Sigmoid colon (tissue), 7 donors: ENCODE measurements around the gene C4BPA. TPM values are rescaled to one million over a fixed set of nuclear protein-coding genes. Genes with fewer than 3 reads are reported as not detected.

Experiments
- DNase-seq: peaks from one replicate; pipeline ENCODE4 v3.0.0-alpha.2; 2019
- H3K27ac ChIP-seq, 4 donors: fragments of 200-600 bp; sonication (generic); one replicate each; pipeline ENCODE4 v1.5.1; 2016 to 2019; ENCODE audit warnings: mild to moderate bottlenecking in 1 of 4
- H3K27me3 ChIP-seq, 3 donors: fragments of 200-600 bp; sonication (generic); one replicate each; pipeline ENCODE4 v1.5.1; 2019; ENCODE audit warnings: mild to moderate bottlenecking in 1 of 3
- H3K36me3 ChIP-seq, 4 donors: fragments of 200-600 bp; sonication (generic); one replicate each; pipeline ENCODE4 v1.5.1; 2016 to 2019
- H3K4me1 ChIP-seq, 4 donors: fragments of 200-600 bp; sonication (generic); one replicate each; pipeline ENCODE4 v1.5.1; 2017 to 2019
- H3K4me3 ChIP-seq, 4 donors: fragments of 200-600 bp; sonication (generic); one replicate each; pipeline ENCODE4 v1.5.1; 2017 to 2019; ENCODE audit warnings: mild to moderate bottlenecking in 2 of 4, moderate library complexity in 1 of 4
- H3K9me3 ChIP-seq, 4 donors: fragments of 200-600 bp in 3 of 4; sonication (generic) in 3 of 4; one replicate each; pipeline versions ENCODE4 v1.5.1 to v1.6.1; 2013 to 2019
- CTCF ChIP-seq, 4 experiments: fragments of 450-650 bp in 3 of 4; fragments of 200-600 bp in 1 of 4; IDR thresholded peaks; one replicate each; pipeline ENCODE4 v1.5.1; 2016 to 2019; ENCODE audit warnings: antibody characterized with exemption in 4 of 4, mild to moderate bottlenecking in 3 of 4, moderate library complexity in 2 of 4
- EP300 ChIP-seq, 4 donors: sonication (generic); formaldehyde crosslinking; IDR thresholded peaks; one replicate each; pipeline ENCODE4 v1.6.1; 2017; ENCODE audit warnings: antibody characterized with exemption in 4 of 4
- POLR2A ChIP-seq, 2 donors: fragments of 450-650 bp; IDR thresholded peaks; one replicate each; pipeline ENCODE4 v1.6.1; 2016; ENCODE audit warnings: antibody characterized with exemption in 2 of 2, mild to moderate bottlenecking in 2 of 2, moderate library complexity in 2 of 2
- POLR2AphosphoS5 ChIP-seq, 4 donors: sonication (generic); formaldehyde crosslinking; IDR thresholded peaks; one replicate each; pipeline ENCODE4 v1.6.1; 2017; ENCODE audit warnings: antibody characterized with exemption in 4 of 4
- WGBS, 2 donors: extraction: QIAGEN DNeasy Blood & Tissue Kit; methylation state at CpG; one replicate each; pipeline ENCODE4 v1.1.7; 2013; 5-methylcytosine and 5-hydroxymethylcytosine counted together
- intact Hi-C: fragments of 100-400 bp; cut with DNase I; formaldehyde crosslinking; loops from one replicate; pipeline ENCODE4 v1.15.1; 2023
- polyA plus RNA-seq, 3 donors: library from polyadenylated mRNA; stranded (reverse); fragments of 200-250 nt; gene quantifications; one replicate each; pipeline ENCODE4 v1.2.3, GENCODE V29; 2013
- total RNA-seq, 4 donors: library from RNA; depleted of rRNA; stranded (reverse); fragments of >200 nt; gene quantifications; one replicate each; pipeline ENCODE4 v1.1.0, GENCODE V29; 2016
- donor health status: healthy with polysubstance abuse.
- donor health status: Bipolar disorder and iron deficiency.
- donor health status: healthy.

C4BPA gene
- total and polyA plus RNA-seq, 7 donors: 1.2 to 6.4 (median 2.5) TPM; not detected in 4

GRCh38 chr1:207139616-207140015 lies 35.6 kb downstream of the C4BPA start:
- intact Hi-C loops: no loop called here
- DNase-seq: no peak
- H3K4me1 ChIP-seq: no peaks in the 10 kb centered on the region
- H3K9me3 ChIP-seq: no peaks in the 10 kb centered on the region
- H3K4me3 ChIP-seq: no peak overlapping the region
- H3K36me3 ChIP-seq: no peaks in the 10 kb centered on the region
- 92 to 93% methylated on average over 1 of the region's 1 CpG for WGBS, 2 donors
- no peak overlapping the region for H3K27ac ChIP-seq
- TF ChIP-seq POLR2AphosphoS5 (IDR thresholded peaks at IDR 0.05) (no peak), EP300 (IDR thresholded peaks at IDR 0.05) (no peak), POLR2A (IDR thresholded peaks at IDR 0.05) (no peak), CTCF (IDR thresholded peaks at IDR 0.05) (no peak)
- H3K27me3 ChIP-seq: no peaks in the 10 kb centered on the region

GRCh38 chr1:207140536-207140935 lies 36.5 kb downstream of the C4BPA start:
- Histone ChIP-seq H3K36me3 (no peaks in the 10 kb centered on the region), H3K27me3 (no peaks in the 10 kb centered on the region), H3K27ac (no peak overlapping the region), H3K4me1 (no peaks in the 10 kb centered on the region), H3K9me3 (no peaks in the 10 kb centered on the region), H3K4me3 (no peak overlapping the region)
- TF ChIP-seq CTCF (IDR thresholded peaks at IDR 0.05): no peak
- TF ChIP-seq POLR2A (IDR thresholded peaks at IDR 0.05): no peak
- TF ChIP-seq POLR2AphosphoS5 (IDR thresholded peaks at IDR 0.05): no peak
- no peak for TF ChIP-seq EP300 (IDR thresholded peaks at IDR 0.05)
- WGBS, 2 donors: 81 to 87% methylated on average over 1 of the region's 1 CpG
- intact Hi-C loops: no loop called here
- no peak for DNase-seq

- Histone ChIP-seq H3K4me1 (no peaks in the 10 kb centered on the region), H3K4me3 (no peak overlapping the region), H3K36me3 (no peaks in the 10 kb centered on the region), H3K27ac (no peak overlapping the region), H3K9me3 (no peaks in the 10 kb centered on the region), H3K27me3 (no peaks in the 10 kb centered on the region)
- intact Hi-C loops: no loop called here
- TF ChIP-seq POLR2AphosphoS5 (IDR thresholded peaks at IDR 0.05): no peak
- TF ChIP-seq CTCF (IDR thresholded peaks at IDR 0.05): no peak
- no peak for TF ChIP-seq EP300 (IDR thresholded peaks at IDR 0.05)
- no peak for TF ChIP-seq POLR2A (IDR thresholded peaks at IDR 0.05)
- 58 to 62% methylated on average over 5 of the region's 5 CpGs for WGBS, 2 donors
- DNase-seq: no peak
These were observed 41.5 kb downstream of the C4BPA start for GRCh38 chr1:207145401-207146058.

- peaks cover 0 to 6% (median 0%) of the 10 kb centered on the region in 4 donors for H3K9me3 ChIP-seq
- no peaks in the 10 kb centered on the region for H3K27me3 ChIP-seq
- DNase-seq: no peak
- H3K4me3 ChIP-seq: no peak overlapping the region
- no peak overlapping the region for H3K27ac ChIP-seq
- TF ChIP-seq CTCF (IDR thresholded peaks at IDR 0.05): no peak
- H3K36me3 ChIP-seq: peaks cover 0 to 4% (median 0%) of the 10 kb centered on the region in 4 donors
- intact Hi-C loops: no loop called here
- H3K4me1 ChIP-seq: no peaks in the 10 kb centered on the region
These were observed 47.9 kb downstream of the C4BPA start for GRCh38 chr1:207151920-207152319.
